Esophagus (tissue), 2 donors: Measurements from ENCODE around the gene C19orf25. TPM values are rescaled to one million over a fixed set of nuclear protein-coding genes. Genes with fewer than 3 reads are reported as not detected.
A peak's percentile ranks its signal among the peaks of the same experiment; 100 is the strongest.

Experiments used
- H3K27ac ChIP-seq, 2 donors: one replicate each; pipeline ENCODE4 v1.5.1; 2013; ENCODE audit warnings: low read depth in 2 of 2, mild to moderate bottlenecking in 2 of 2, inconsistent platforms in 1 of 2, low read length in 1 of 2, moderate library complexity in 1 of 2
- H3K27me3 ChIP-seq, 2 donors: one replicate each; pipeline ENCODE4 v1.6.1; 2013; ENCODE audit warnings: low read length in 2 of 2, control low read depth in 1 of 2, mild to moderate bottlenecking in 1 of 2; ENCODE audit not compliant: insufficient read depth in 2 of 2, control insufficient read depth in 1 of 2
- H3K36me3 ChIP-seq, 2 donors: one replicate each; pipeline ENCODE4 v1.6.1; 2013; ENCODE audit warnings: low read length in 1 of 2; ENCODE audit not compliant: control insufficient read depth in 2 of 2, insufficient read depth in 2 of 2
- H3K4me1 ChIP-seq, 2 donors: one replicate each; pipeline ENCODE4 v1.6.1; 2013; ENCODE audit warnings: low read length in 1 of 2; ENCODE audit not compliant: control insufficient read depth in 2 of 2, insufficient read depth in 2 of 2
- H3K4me3 ChIP-seq, 2 donors: one replicate each; pipeline ENCODE4 v1.5.1; 2013; ENCODE audit warnings: low read length in 2 of 2, mild to moderate bottlenecking in 2 of 2, low read depth in 1 of 2, moderate library complexity in 1 of 2
- H3K9me3 ChIP-seq, 2 donors: one replicate each; pipeline ENCODE4 v1.6.1; 2013; ENCODE audit warnings: mild to moderate bottlenecking in 2 of 2, low read depth in 1 of 2, low read length in 1 of 2, moderate library complexity in 1 of 2; ENCODE audit not compliant: control insufficient read depth in 2 of 2, insufficient read depth in 1 of 2
- WGBS, 2 donors: extraction: QIAGEN DNeasy Blood & Tissue Kit; methylation state at CpG; one replicate each; pipeline ENCODE4 v1.1.7; 2013; 5-methylcytosine and 5-hydroxymethylcytosine counted together
- polyA plus RNA-seq, 2 donors: library from polyadenylated mRNA; stranded (reverse); fragments of 200-250 nt; gene quantifications; one replicate each; pipeline ENCODE4 v1.2.3, GENCODE V29; 2013
- donor health status: healthy with polysubstance abuse.
- donor health status: Bipolar disorder and iron deficiency.

Gene C19orf25
- polyA plus RNA-seq, 2 donors = 17.8 to 28.1 TPM

DNA sequence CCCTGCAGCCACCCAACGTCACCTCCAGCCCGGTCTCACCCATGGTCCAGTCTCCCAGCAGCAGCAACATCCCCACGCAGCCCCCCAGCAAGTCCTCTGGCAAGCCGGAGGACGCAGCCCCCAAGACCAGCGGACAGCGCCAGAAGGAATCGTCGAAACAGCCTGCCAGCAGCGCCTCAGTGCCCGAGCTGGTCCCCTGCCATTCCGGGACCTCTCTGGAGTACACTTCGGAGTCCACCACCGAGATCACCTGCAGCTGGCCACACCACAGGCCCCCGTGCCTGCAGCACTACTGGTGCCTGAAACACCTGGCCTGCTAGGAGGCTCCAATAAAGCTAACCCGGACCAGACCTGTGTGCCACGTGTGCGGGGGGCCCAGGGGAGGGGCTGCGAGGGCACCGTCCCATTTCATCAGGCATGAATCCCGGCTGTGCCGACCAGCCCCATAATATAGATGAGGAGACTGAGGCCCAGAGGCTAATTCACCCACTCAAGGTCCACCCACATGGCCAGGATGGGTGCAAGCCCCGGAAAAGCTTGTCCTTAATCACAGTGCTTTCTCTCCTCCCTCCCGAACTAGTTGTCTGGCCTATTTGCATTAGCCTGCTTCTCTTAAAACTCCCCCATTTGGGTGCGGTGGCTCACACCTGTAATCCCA, 18.7 kb upstream of the C19orf25 start:
- peaks cover 2 to 9% of the 10 kb centered on the region in 2 donors for H3K4me1 ChIP-seq
- WGBS, 2 donors = 86 to 87% methylated on average over 25 of the region's 25 CpGs
- H3K36me3 ChIP-seq = no peaks in the 10 kb centered on the region
- no peak overlapping the region for H3K27ac ChIP-seq
- H3K9me3 ChIP-seq = no peaks in the 10 kb centered on the region
- H3K27me3 ChIP-seq = peaks cover 0 to 1% of the 10 kb centered on the region in 2 donors
- no peak overlapping the region for H3K4me3 ChIP-seq

DNA sequence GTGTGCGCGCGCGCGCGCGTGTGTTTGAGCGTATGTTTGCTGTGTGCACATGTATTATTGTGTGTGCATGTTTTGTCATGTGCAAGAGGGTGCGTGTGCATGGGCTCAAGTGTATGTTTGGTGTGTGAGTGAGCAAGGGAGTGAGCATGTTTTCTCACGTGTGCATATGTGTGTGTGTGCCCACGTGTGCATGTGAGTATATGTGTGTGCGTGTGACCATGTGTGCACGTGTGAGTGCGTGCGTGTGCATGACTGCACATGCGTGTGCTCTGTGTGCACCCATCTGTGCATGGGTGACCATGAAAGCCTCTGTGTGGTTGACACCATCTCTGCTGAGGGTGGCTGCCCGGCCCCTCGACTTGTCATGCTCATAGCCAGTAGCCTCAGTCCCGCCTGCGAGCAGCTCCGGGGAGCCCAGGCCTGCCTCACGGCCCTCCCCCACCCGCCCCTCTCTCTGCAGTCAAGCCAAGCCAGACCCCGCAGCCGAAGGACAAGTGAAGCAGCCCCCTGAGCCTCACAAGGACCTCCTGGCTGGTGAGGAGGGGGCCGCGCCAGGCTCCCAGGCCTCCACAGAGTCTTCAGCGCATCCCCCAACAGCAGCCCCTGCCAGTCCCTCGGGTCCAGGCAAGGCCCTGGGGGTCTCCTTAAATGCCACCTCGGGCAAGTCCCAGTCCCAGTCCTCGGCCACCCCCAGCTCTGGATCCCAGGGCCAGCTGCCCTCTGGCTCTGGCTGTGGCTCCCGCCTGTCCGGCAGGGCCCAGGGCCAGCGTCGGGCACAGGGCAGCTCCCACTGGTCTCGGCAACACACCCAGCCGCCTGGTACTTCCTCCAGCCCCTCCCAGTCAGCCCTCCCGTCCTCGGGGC, 17.9 kb upstream of the C19orf25 start:
- peak overlapping the region in 1 of 2 donors; percentile 5 for H3K4me3 ChIP-seq
- WGBS, 2 donors = 57 to 68% methylated on average over 39 of the region's 39 CpGs
- H3K9me3 ChIP-seq = no peaks in the 10 kb centered on the region
- peaks cover 2 to 9% of the 10 kb centered on the region in 2 donors for H3K4me1 ChIP-seq
- H3K36me3 ChIP-seq = no peaks in the 10 kb centered on the region
- H3K27me3 ChIP-seq = no peaks in the 10 kb centered on the region
- H3K27ac ChIP-seq = no peak overlapping the region

- no peak overlapping the region for H3K27ac ChIP-seq
Measured at GRCh38 chr19:1495799-1496713, 17.0 kb upstream of the C19orf25 start.

DNA sequence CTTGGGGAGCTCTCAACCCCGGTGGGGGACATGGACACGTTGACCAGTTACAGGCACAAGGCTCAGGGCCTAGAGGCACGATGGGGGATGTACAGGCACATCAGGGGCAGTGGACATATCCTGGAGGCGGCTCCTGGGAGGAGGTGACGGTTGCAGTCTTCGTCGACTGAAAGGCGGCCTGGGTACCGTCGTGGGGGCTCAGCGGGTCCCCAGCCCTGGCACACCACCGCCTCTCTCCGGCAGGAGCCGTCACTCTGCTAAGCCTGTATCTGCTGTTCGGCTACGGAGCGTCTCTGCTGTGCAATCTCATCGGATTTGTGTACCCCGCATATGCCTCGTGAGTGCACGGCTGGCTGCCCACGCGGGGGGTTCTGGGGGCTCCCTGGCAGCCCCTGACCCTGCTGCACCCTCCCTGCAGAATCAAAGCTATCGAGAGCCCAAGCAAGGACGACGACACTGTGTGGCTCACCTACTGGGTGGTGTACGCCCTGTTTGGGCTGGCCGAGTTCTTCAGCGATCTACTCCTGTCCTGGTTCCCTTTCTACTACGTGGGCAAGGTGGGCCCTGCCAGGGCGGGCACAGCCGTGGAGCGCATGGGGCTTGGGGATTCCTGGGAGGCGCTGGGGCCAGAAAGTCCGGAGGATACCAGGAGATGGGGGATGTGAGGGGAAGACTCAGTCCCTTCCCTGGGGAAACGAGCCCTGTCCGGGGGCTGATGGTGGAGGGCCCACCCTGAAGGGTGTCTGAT, 16.2 kb upstream of the C19orf25 start:
- no peak overlapping the region for H3K27ac ChIP-seq
- WGBS, 2 donors = 85 to 89% methylated on average over 37 of the region's 37 CpGs
- H3K4me1 ChIP-seq = peaks cover 2 to 9% of the 10 kb centered on the region in 2 donors
- no peaks in the 10 kb centered on the region for H3K27me3 ChIP-seq
- H3K4me3 ChIP-seq = no peak overlapping the region
- H3K9me3 ChIP-seq = no peaks in the 10 kb centered on the region
- H3K36me3 ChIP-seq = no peaks in the 10 kb centered on the region

More at GRCh38 chr19:1495799-1496713, 17.0 kb upstream of the C19orf25 start:
- Histone ChIP-seq H3K4me1 (peaks cover 2 to 9% of the 10 kb centered on the region in 2 donors), H3K9me3 (no peaks in the 10 kb centered on the region), H3K4me3 (peak overlapping the region in 1 of 2 donors; percentile 5), H3K27me3 (no peaks in the 10 kb centered on the region), H3K36me3 (no peaks in the 10 kb centered on the region)
- 49 to 57% methylated on average over 40 of the region's 40 CpGs for WGBS, 2 donors

GRCh38 chr19:1494115-1494815, 15.2 kb upstream of the C19orf25 start:
- no peak overlapping the region for H3K4me3 ChIP-seq
- H3K27me3 ChIP-seq = no peaks in the 10 kb centered on the region
- H3K27ac ChIP-seq = no peak overlapping the region

DNA sequence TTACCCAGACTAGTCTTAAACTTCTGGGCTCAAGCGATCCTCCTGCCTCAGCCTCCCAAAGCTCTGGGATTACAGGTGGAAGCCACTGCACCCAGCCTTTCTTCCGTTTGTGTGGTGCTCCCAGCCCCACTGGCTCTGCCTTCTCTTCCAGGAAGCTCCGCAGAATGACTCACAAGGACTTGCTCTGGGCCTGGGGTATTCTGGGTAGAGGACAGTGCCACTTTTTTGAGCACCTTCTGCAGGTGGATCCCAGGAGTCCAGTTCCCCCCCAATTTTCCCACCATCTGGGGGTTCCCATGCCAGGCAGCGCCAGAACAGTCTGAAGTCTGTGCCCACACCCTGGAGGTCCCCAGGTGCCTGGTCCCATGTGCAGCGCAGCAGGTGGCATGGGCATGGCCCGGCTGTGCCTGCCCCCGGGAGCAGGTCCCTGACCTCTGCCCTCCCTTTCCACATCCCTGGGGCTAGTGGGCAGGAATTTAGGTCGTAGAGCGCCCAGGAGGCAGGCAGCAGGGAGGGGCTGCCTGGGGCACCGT, 13.5 kb upstream of the C19orf25 start:
- Histone ChIP-seq H3K4me1 (peaks cover 2 to 14% of the 10 kb centered on the region in 2 donors), H3K36me3 (no peaks in the 10 kb centered on the region), H3K9me3 (no peaks in the 10 kb centered on the region), H3K27ac (no peak overlapping the region), H3K27me3 (no peaks in the 10 kb centered on the region), H3K4me3 (no peak overlapping the region)
- WGBS, 2 donors = 63 to 72% methylated on average over 10 of the region's 10 CpGs

More at GRCh38 chr19:1494115-1494815, 15.2 kb upstream of the C19orf25 start:
- Histone ChIP-seq H3K36me3 (no peaks in the 10 kb centered on the region), H3K4me1 (peaks cover 2 to 14% of the 10 kb centered on the region in 2 donors), H3K9me3 (no peaks in the 10 kb centered on the region)
- 63 to 67% methylated on average over 15 of the region's 15 CpGs for whole genome bisulfite sequencing, 2 donors

GRCh38 chr19:1491849-1492170, 12.8 kb upstream of the C19orf25 start:
- H3K27me3 ChIP-seq = no peaks in the 10 kb centered on the region
- peaks cover 2 to 14% of the 10 kb centered on the region in 2 donors for H3K4me1 ChIP-seq
- H3K9me3 ChIP-seq = no peaks in the 10 kb centered on the region
- no peaks in the 10 kb centered on the region for H3K36me3 ChIP-seq
- WGBS, 2 donors = 41 to 44% methylated on average over 12 of the region's 12 CpGs
- peak overlapping the region in 1 of 2 donors; percentile 49 for H3K4me3 ChIP-seq
- H3K27ac ChIP-seq = no peak overlapping the region

DNA sequence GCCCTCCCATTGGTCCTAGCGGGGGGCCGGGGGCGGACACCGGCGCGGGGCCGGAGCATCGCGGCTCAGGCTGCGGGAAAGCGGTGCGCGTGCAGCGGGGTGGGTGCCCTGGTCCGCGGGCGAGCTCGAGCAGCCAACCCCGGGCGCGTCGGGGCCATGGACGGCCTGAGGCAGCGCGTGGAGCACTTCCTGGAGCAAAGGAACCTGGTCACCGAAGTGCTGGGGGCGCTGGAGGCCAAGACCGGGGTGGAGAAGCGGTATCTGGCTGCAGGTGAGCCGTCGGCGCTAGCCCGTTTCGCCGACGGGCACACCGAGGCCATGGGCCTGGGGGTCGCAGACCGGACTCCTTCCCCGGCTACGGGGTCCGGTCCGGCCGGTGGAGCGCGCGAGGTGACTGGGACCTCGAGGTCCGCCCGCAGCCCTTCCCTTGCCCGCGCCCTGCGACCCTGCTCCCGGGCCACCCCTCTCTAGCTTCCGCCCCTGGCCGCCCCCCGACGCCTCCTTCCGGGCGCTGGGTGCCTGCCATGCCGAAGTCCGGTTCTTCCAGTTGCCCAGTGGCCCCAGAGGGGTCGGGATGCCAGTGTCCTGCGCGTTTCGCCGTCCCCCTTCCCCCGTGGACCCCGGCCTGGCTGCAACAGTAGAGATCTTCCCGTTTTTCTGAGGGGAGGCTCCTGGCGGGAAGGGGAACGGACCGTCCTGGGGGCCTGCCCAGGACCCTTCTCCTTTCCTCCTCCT, 12.3 kb upstream of the C19orf25 start, which contains the start of gene REEP6:
Gene REEP6, plus strand, starts transcription at position 68 of the 735 bp plus-strand sequence. Its CDS starts 89 bp downstream, at position 157.
- peak within 1 kb of the TSS; percentile 83 to 87 for H3K27ac ChIP-seq
- no peaks in the 10 kb centered on the region for H3K27me3 ChIP-seq
- H3K4me1 ChIP-seq = peaks cover 0 to 9% of the 10 kb centered on the region in 2 donors
- H3K36me3 ChIP-seq = no peaks in the 10 kb centered on the region
- peak within 1 kb of the TSS; percentile 49 to 71 for H3K4me3 ChIP-seq
- H3K9me3 ChIP-seq = no peaks in the 10 kb centered on the region
- 4% methylated on average over 65 to 73 of the region's 73 CpGs for WGBS, 2 donors
